22Rv1 (cell line): Measurements from ENCODE around the gene STARD10.
A peak's percentile ranks its signal among the peaks of the same experiment; 100 is the strongest.

Source experiments
- H3K27ac ChIP-seq: fragments of 450-650 bp; 2 replicates; pipeline ENCODE4 v1.5.1; 2017
- CTCF ChIP-seq: fragments of 450-650 bp; IDR thresholded peaks from 2 replicates; pipeline ENCODE4 v1.5.1; 2017; ENCODE audit warnings: mild to moderate bottlenecking
- ZFX ChIP-seq: fragments of 450-650 bp; IDR thresholded peaks from 2 replicates; pipeline ENCODE4 v1.6.1; 2017; ENCODE audit warnings: antibody characterized with exemption, borderline replicate concordance

Gene STARD10

GRCh38 chr11:72764503-72764902 is 29.3 kb downstream of the STARD10 start:
- TF ChIP-seq CTCF (no peak), ZFX (no peak)
- H3K27ac ChIP-seq, result no peak overlapping the region

GRCh38 chr11:72763823-72764222 is 30.0 kb downstream of the STARD10 start:
- no peak overlapping the region for H3K27ac ChIP-seq
- TF ChIP-seq CTCF (no peak), ZFX (no peak)

- H3K27ac ChIP-seq, result no peak overlapping the region
Measured at GRCh38 chr11:72762641-72763304, 31.1 kb downstream of the STARD10 start.

GRCh38 chr11:72760539-72761405 is 33.1 kb downstream of the STARD10 start:
- no peak for TF ChIP-seq CTCF
- TF ChIP-seq ZFX, result no peak

More at GRCh38 chr11:72762641-72763304, 31.1 kb downstream of the STARD10 start:
- TF ChIP-seq ZFX (no peak), CTCF (no peak)

GRCh38 chr11:72759468-72759985 is 34.3 kb downstream of the STARD10 start:
- TF ChIP-seq CTCF, result no peak
- no peak for TF ChIP-seq ZFX
- H3K27ac ChIP-seq, result peak overlapping the region; percentile 27

More at GRCh38 chr11:72760539-72761405, 33.1 kb downstream of the STARD10 start:
- H3K27ac ChIP-seq, result peak overlapping the region; percentile 27; the same call in 1 of the 2 replicates

GRCh38 chr11:72758690-72759389 is 35.0 kb downstream of the STARD10 start:
- TF ChIP-seq ZFX (no peak), CTCF (no peak)
- no peak overlapping the region for H3K27ac ChIP-seq
